ENCODE data around the gene C3orf52. TPM values are rescaled to one million over a fixed set of nuclear protein-coding genes. Genes with fewer than 3 reads are reported as not detected.

Gene C3orf52
- total RNA-seq, 1 experiment from 2014 or later: 14.3 TPM

DNA sequence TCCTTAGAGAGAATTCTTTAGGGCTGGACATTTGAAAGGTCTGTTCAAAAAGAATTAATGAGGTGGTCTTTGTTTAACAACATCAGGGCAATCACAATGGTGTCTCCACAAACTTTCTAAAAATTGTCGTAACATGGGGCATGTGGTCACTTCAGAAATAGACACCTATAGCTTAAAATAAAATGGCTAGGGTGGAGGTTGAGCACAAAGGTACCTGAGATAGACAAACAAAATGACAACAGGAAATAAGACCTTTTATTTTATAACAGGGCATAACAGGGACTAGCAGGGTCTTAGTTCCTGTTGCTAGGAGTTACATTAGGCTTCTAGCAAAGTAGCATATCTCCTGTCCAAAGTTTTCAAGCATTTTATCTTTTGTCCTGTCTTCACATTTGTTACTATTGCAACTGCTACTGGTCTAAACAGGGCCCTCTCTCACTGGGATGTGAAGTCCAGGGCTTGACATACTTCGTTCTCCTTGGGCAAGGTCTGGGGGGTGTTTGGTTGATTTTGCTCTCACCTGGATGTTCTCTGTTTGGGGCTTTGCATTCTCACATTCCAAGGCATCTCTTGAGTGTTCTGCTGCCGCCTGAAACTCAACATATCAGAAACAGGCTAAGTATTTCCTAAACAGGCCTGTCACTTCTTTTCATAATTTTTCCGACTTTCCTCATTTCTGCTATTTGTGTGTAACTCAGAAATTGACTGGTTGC is 43.9 kb downstream of the C3orf52 start (continued):
- TF ChIP-seq E2F4 (CRISPR knock-in tag; IDR thresholded peaks at IDR 0.05; ENCODE audit: borderline replicate concordance, low read depth) (no peak), MYBL2 (CRISPR knock-in tag; IDR thresholded peaks at IDR 0.05) (no peak)

DNA sequence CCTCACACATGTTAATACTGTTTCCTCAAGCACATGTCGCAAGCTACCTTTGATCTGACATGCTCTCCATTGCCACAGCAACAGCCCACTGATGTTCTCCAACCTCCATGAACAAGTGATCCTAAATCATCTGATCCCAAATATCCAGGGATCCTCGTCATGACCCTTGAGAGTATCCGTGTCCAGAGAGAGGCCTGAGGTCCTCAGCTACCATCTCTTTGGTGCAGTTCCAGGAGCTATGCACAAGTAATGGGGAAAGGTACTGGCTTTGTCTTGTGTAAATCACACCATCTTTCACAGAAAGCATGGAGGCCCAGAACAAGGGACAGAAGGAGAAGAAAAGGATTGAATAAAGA is 44.4 kb downstream of the C3orf52 start:
- H3K4me1 Mint-ChIP-seq: peaks cover 58% of the 10 kb centered on the region
- ATAC-seq (no peak), DNase-seq (ENCODE audit: low spot score) (no peak)
- H3K9me3 Mint-ChIP-seq: no peaks in the 10 kb centered on the region
- no peaks in the 10 kb centered on the region for H3K27me3 Mint-ChIP-seq (ENCODE audit: low read depth)
- ChIA-PET POLR2A (no interaction called here), CTCF (interaction anchor here (8.7 kb wide), 1 partner anchor 19 kb away, joined by 73 read pairs; no protein-coding TSS in a partner anchor)
- H3K36me3 Mint-ChIP-seq: peaks cover 4% of the 10 kb centered on the region; the same call in 1 of the 2 replicates
- H3K4me3 Mint-ChIP-seq: no peak overlapping the region
- TF ChIP-seq NR3C1 (CRISPR knock-in tag; conservative IDR thresholded peaks at IDR 0.05; ENCODE audit: low read depth): no peak
- TF ChIP-seq SOX15 (CRISPR knock-in tag; IDR thresholded peaks at IDR 0.05): no peak
- TF ChIP-seq, protein P1, sequence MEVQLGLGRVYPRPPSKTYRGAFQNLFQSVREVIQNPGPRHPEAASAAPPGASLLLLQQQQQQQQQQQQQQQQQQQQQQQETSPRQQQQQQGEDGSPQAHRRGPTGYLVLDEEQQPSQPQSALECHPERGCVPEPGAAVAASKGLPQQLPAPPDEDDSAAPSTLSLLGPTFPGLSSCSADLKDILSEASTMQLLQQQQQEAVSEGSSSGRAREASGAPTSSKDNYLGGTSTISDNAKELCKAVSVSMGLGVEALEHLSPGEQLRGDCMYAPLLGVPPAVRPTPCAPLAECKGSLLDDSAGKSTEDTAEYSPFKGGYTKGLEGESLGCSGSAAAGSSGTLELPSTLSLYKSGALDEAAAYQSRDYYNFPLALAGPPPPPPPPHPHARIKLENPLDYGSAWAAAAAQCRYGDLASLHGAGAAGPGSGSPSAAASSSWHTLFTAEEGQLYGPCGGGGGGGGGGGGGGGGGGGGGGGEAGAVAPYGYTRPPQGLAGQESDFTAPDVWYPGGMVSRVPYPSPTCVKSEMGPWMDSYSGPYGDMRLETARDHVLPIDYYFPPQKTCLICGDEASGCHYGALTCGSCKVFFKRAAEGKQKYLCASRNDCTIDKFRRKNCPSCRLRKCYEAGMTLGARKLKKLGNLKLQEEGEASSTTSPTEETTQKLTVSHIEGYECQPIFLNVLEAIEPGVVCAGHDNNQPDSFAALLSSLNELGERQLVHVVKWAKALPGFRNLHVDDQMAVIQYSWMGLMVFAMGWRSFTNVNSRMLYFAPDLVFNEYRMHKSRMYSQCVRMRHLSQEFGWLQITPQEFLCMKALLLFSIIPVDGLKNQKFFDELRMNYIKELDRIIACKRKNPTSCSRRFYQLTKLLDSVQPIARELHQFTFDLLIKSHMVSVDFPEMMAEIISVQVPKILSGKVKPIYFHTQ (CRISPR knock-in tag; IDR thresholded peaks at IDR 0.05): no peak
- TF ChIP-seq, protein P2, sequence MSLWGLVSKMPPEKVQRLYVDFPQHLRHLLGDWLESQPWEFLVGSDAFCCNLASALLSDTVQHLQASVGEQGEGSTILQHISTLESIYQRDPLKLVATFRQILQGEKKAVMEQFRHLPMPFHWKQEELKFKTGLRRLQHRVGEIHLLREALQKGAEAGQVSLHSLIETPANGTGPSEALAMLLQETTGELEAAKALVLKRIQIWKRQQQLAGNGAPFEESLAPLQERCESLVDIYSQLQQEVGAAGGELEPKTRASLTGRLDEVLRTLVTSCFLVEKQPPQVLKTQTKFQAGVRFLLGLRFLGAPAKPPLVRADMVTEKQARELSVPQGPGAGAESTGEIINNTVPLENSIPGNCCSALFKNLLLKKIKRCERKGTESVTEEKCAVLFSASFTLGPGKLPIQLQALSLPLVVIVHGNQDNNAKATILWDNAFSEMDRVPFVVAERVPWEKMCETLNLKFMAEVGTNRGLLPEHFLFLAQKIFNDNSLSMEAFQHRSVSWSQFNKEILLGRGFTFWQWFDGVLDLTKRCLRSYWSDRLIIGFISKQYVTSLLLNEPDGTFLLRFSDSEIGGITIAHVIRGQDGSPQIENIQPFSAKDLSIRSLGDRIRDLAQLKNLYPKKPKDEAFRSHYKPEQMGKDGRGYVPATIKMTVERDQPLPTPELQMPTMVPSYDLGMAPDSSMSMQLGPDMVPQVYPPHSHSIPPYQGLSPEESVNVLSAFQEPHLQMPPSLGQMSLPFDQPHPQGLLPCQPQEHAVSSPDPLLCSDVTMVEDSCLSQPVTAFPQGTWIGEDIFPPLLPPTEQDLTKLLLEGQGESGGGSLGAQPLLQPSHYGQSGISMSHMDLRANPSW (CRISPR knock-in tag; conservative IDR thresholded peaks at IDR 0.05; ENCODE audit: low read depth): no peak
- no peak for TF ChIP-seq JUN (CRISPR knock-in tag; IDR thresholded peaks at IDR 0.05)
- no peak for TF ChIP-seq ZNF121 (CRISPR knock-in tag; IDR thresholded peaks at IDR 0.05)
- no peak for TF ChIP-seq FOXK1 (CRISPR knock-in tag; IDR thresholded peaks at IDR 0.05)
- no peak for TF ChIP-seq RORB (CRISPR knock-in tag; IDR thresholded peaks at IDR 0.05)
- no peak overlapping the region for H3K27ac Mint-ChIP-seq

DNA sequence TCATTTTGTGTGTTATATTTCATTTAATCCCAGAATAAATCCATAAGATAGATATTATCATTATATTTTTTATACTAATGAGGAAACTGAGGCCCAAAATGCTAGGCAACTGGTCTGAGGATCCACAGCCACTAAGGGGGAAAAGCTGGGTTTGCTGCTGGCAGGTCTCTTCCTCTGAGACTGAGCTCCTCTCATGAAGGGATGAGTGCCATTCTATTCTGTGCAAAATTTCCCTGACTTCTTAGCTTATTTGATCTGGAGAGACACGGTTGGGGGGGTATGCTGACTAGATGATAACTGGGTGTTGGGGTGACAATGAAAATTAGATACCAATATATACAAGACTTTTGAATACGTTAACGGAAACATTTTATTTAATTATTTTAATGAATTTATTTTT is 44.9 kb downstream of the C3orf52 start:
- POLR2A ChIA-PET: no interaction called here
- H3K9me3 Mint-ChIP-seq: no peaks in the 10 kb centered on the region
- TF ChIP-seq, protein P1 (CRISPR knock-in tag; IDR thresholded peaks at IDR 0.05): no peak
- TF ChIP-seq ZNF263 (CRISPR knock-in tag; IDR thresholded peaks at IDR 0.05; ENCODE audit: low read depth) (no peak), FOXK1 (CRISPR knock-in tag; IDR thresholded peaks at IDR 0.05) (no peak), MXD4 (CRISPR knock-in tag; IDR thresholded peaks at IDR 0.05; ENCODE audit: borderline replicate concordance) (no peak), ZNF423 (CRISPR knock-in tag; IDR thresholded peaks at IDR 0.05) (no peak), GABPB1 (CRISPR knock-in tag; IDR thresholded peaks at IDR 0.05) (no peak), FOXP1 (CRISPR knock-in tag; IDR thresholded peaks at IDR 0.05; ENCODE audit: borderline replicate concordance) (no peak), JAZF1 (CRISPR knock-in tag; IDR thresholded peaks at IDR 0.05) (no peak), GTF2I (CRISPR knock-in tag; conservative IDR thresholded peaks at IDR 0.05) (no peak), FOXJ3 (CRISPR knock-in tag; IDR thresholded peaks at IDR 0.05; ENCODE audit: borderline replicate concordance) (no peak)
- TF ChIP-seq, protein P3, sequence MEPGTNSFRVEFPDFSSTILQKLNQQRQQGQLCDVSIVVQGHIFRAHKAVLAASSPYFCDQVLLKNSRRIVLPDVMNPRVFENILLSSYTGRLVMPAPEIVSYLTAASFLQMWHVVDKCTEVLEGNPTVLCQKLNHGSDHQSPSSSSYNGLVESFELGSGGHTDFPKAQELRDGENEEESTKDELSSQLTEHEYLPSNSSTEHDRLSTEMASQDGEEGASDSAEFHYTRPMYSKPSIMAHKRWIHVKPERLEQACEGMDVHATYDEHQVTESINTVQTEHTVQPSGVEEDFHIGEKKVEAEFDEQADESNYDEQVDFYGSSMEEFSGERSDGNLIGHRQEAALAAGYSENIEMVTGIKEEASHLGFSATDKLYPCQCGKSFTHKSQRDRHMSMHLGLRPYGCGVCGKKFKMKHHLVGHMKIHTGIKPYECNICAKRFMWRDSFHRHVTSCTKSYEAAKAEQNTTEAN (CRISPR knock-in tag; IDR thresholded peaks at IDR 0.05): no peak
- TF ChIP-seq, protein P4, sequence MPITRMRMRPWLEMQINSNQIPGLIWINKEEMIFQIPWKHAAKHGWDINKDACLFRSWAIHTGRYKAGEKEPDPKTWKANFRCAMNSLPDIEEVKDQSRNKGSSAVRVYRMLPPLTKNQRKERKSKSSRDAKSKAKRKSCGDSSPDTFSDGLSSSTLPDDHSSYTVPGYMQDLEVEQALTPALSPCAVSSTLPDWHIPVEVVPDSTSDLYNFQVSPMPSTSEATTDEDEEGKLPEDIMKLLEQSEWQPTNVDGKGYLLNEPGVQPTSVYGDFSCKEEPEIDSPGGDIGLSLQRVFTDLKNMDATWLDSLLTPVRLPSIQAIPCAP (CRISPR knock-in tag; IDR thresholded peaks at IDR 0.05): no peak

More for the DNA sequence above, 44.9 kb downstream of the C3orf52 start:
- no peak for DNase-seq (ENCODE audit: low spot score)
- Mint-ChIP-seq H3K27me3 (ENCODE audit: low read depth) (no peaks in the 10 kb centered on the region), H3K27ac (no peak overlapping the region), H3K36me3 (peaks cover 4% of the 10 kb centered on the region; the same call in 1 of the 2 replicates), H3K4me1 (peaks cover 58% of the 10 kb centered on the region), H3K4me3 (no peak overlapping the region)
- CTCF ChIA-PET: interaction anchor here (8.7 kb wide), 1 partner anchor 19 kb away, joined by 73 read pairs; no protein-coding TSS in a partner anchor
- no peak for ATAC-seq

All from WTC11 (cell line).